CD4-positive, alpha-beta T cell treated with Interleukin-4 for 4 hours (primary cell): ENCODE data around the gene ADARB2.

ENCODE experiments used
- DNase-seq: peaks from one replicate; pipeline ENCODE4 v3.0.0-alpha.2; 2020

Gene ADARB2

DNA sequence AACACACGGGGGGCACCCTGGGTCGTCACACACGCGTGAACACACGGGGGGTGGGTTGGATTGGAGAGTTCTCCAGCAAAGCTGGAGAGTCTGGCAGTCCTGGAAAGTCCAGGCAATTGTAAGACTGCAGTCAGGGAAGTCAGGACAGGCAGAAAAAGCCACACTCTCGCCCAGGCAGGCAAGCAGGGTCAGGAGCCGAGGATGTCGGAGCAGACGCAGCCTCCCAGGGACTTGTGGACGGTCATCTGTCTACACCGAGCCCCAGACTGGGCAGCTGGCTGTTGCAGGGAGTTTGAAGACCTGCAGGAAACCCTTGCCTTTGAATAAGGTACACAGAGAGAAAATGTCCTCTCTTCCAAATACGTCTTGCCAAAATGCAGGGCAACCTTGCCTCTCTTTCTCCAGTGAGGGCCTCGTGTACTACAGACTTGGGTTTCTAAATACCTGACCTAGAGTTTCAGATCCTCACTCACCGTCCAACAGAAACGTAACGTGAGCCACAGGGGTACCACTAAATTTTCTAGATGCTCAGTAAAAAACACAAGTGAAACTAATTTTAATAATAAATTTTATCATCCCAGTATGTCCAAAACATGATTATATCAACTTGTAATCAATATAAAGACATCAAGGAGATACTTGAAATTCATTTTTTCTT, 176.7 kb downstream of the ADARB2 start:
- no peak for DNase-seq

DNA sequence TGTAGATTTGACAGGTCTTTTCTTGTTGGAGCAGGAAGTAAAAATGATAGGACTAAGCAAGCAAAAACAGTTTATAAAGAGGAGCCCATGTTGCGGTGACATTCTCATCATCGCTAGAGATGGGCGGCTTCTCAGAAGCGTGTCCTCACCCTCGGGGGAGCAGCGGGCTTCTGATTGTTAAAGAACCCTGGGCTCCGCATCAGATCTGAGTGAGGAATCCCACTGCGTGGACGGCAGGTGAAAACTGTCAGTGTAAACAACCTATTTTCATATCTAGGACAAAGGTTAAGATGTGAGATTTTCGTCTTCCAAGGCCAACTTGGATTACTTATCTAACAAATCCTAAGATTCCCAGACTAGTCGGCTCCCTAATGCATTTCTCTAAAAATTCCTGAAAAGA, 177.6 kb downstream of the ADARB2 start:
- no peak for DNase-seq

DNA sequence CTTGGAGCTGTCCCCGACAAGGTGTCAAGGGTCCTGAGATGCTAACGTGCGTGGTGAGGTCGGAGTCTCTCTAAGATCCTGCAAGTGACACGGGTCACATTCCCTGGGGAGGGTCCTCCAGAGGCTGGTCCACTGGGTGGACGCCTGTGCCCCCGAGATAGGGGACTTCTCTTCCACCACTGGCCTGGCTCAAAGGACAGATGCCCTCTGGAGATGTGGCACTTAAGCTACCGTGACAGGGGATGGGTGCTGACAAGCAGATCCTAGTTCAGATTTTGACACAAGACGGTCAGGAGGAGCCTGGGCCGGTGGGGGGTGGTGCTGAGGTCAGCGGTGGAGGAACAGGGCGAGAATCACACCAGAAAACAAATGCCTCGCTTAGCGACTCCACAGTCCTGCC, 178.0 kb downstream of the ADARB2 start:
- no peak for DNase-seq

DNA sequence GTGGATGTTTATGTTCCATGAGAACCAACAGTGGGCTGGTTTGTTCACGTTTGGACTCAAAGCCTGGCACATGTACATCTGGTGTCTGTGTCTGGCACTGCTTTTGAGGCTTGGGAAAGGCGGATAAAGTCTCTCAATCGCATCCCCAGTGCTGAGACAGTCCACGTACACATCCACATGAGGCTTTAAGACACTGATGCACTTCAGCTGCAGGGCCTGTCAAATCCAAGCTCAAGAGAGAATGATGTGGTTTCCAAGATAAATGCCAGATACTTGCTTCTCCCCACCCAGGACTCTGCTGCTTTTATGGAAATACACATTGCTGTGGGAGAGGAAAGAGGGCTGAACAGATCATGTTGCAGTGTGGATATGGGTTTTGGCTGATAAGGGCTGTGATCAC, 178.4 kb downstream of the ADARB2 start:
- no peak for DNase-seq

GRCh38 chr10:1557081-1557480, 180.2 kb downstream of the ADARB2 start:
- DNase-seq = no peak

GRCh38 chr10:1556496-1556895, 180.8 kb downstream of the ADARB2 start:
- no peak for DNase-seq

GRCh38 chr10:1553951-1554350, 183.4 kb downstream of the ADARB2 start:
- no peak for DNase-seq

DNA sequence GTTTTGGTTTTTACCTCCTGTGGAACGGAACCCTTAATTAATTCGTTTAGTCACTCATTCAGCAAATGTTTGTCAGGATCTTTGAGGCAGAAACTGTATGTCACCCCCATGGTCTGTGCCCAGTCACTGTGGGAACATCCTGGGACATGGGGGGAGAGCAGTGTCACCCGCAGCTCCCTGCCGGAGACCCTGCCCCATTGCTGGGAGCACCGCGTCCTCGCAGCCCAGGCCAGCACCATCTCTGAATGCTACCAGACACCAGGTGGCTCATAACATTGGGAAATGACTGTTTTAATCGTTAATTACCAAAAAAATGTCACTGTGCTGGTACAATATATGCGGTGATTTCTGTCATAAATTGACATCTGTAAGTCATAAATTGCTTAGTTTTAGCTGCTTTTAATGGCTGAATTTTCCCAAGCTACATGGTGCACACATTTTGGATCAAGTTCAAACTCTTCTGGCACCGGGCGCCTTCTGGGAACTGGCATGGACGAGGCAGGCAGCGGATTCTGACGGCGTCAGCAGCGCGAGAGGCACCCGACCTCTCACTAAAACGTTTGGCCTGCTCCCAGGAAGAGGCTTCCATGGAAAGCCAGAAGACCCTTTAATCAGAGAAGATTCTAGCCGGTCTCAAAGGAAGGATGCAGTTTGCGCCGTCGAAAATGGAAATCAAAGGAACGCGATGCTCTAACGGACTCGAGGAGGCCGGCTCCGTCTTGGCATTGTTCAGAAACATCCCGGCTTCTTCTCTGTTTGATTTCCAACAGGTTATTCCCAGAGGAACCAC, 184.2 kb downstream of the ADARB2 start:
- DNase-seq = no peak

- no peak for DNase-seq
These were observed 184.9 kb downstream of the ADARB2 start for GRCh38 chr10:1552406-1552805.

DNA sequence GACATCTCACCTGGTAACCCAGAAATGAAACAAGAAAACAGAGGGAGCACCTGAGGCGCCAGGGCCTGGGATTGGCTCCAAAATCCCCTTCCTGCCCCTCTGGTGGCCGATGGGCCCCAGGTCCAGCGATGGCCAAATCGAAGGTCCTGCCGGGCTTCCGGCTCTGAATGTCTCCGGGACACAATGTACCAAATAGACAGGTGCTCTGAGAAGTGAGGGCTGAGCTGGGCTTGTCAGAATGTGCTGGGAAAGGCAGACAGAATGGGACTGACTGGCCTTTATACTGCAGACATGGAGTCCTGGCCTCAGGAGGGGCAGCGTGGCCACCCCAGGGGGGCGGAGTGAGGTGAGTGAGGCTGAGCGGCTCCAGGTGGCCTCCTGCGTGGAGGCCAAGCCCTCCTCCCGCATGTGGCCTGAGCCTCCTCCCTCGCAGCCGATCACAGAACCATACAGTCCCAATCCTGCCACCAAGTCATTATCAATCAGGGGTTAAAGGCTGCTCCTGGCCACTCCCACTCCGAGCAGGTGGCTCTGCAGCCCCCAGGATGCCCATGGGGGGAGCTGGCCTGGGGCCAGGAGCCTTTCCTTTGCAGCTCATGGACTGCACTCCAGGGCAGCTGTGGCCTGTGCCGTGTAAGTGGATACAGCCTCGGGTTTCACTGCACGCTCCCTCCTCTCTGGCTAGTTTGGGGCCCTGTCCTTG, 185.5 kb downstream of the ADARB2 start:
- no peak for DNase-seq

- DNase-seq = no peak
These were observed 186.7 kb downstream of the ADARB2 start for GRCh38 chr10:1550616-1551015.

DNA sequence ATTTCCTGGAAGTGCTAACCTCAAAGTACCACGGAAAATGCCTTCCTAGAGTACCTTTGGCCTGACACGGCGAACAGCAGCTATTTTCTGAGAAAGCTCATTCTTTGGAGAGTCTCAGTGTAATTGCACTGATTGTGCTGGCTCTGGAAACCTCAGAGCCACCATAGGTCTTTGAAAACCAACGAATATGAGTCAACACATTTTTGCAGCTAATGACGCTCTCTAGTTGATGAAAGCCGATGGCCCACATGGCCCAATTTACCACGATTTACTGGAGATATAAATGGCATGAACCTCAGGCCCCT, 187.1 kb downstream of the ADARB2 start:
- no peak for DNase-seq

DNA sequence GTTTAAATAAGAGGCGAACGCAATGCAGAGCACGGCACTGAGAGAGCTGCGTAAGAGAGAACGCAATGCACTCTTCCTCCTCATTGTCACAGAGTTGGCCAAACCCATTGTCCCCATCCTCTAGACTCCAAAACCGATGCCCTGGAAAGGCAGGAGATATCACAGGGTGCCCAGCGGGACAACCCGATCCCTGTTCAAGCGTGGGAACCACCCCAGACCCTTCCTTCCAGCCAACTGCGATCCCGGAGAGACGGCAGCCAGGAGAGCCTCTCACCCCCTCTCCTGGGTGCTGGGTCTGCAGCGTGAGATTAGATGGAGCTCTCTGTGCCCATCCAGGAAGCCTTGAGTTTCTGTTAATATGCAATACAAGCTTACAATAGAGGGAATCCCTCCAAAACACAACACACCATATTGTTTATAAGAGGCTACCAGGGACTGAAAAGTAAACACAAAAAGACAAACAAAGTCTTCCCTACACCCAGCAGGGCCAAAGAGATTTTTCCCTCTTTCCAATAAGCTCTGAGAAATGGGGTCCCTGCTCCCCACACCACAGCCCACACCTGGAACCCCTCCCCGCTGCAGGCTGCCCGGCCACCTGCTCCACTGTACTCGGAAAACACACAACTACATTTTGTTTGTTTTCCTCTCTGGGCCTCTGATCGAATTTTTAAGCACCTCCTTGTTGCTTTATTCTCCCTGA, 187.6 kb downstream of the ADARB2 start:
- no peak for DNase-seq

GRCh38 chr10:1548596-1548995, 188.7 kb downstream of the ADARB2 start:
- DNase-seq = no peak

DNA sequence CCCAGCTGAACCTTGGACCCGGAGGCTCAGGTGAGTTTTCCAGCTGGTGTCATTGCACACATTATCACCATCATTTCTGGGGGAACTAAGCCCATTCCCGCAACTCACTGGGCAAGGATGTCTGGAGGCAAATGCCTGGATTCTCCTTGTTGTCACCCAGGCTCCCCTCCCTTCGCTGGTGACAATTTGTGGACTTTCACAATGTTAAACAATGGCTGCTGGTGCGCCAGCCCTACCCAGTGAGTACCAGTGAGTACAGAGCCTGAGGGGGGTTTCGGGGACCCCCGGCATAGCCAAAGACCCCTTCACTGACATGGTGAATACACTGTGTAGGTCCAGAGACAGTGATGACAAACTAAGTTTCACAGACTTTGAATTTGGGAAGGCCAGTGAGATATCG, 189.2 kb downstream of the ADARB2 start:
- no peak for DNase-seq

DNA sequence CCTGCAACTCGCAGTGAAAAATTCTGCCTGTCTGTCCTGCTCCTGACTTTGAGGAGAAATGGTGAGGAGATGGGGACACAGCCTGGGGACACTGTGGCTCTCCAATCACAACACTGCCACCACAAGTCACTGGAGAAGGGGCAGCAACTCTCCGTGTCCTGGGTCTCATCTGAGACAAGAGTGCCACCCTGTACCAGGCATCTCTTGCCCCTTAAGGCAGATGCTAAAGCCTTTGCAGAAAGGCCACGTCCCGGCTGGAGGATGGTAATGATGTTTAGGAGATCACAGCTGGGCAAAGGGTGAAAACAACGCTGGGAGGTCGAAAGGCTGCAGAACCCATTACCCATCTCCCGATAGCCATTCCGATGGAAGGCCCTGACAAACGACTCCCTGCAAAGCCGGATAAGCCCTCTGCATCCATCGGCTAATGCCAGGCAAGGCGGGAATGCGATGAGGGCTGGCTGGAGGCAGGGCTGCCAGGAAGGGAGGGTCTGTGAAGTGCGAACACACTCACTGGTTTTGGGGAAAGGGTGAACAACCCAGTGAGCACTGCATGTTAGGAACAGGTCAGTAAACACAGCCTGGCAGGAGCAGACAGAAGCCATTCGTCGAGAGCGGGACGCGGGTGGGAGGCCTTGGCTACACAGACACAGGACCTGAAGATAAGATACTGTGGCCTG, 190.8 kb downstream of the ADARB2 start:
- no peak for DNase-seq

DNA sequence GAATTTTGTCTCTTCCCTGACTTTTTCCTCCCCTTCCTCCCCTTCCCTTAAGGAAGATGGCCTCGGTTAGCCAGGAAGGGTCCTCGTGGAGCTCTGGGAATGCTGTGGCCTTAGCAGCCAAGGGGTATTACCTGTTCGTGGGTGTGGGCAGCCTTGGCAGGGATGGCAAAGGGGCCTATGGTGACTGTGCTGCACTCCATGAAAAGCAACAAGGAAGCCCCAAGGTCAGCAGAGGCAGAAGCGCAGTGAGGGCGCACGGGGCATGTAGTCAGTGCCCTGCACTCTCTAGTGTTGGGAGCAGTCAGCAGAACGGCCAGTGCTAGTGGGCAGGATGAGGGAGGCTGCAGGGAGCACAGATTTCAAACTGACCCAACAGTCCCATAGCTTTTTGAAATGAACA, 191.8 kb downstream of the ADARB2 start:
- no peak for DNase-seq

DNA sequence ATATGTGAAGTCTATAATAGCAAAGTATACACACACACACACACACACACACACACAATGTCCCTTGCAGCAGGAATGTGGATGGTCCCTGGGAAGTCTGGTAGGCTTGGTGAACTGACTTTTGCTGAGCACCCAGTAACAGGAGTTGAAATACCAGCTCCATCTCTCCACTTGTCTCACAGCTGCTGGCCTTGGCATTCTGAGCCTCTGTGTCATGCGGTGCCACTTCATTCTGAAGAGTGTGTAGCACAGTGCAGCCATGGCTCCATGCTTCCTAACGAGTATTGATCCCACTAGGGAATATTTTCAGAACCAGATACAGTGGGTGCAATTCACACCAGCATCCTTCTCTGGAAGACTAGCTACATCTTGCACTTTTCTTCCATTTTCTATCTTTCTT, 192.4 kb downstream of the ADARB2 start:
- no peak for DNase-seq

- no peak for DNase-seq
These were observed 193.1 kb downstream of the ADARB2 start for GRCh38 chr10:1544209-1544673.

- no peak for DNase-seq
These were observed 193.7 kb downstream of the ADARB2 start for GRCh38 chr10:1543596-1543995.

DNA sequence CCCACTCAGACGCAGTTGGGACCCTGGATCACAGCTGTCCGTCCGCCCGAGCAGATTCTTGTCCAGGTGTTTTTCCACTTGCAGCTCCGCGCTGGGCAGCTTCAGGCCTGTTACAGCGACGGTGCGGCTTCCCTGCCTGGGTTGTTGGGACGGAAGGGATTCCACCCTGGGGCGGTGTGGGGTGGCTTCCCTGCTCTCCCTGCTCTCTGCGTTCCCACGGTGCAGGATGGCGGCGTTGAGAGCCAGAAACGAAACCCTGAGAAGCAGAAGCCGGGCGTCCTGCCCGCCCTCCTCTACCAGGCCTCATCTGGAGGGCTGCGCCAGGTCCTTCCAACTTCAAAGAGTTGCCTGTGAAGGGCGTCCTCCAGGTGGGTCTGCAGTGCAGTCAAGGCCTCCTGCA, 194.4 kb downstream of the ADARB2 start:
- no peak for DNase-seq

GRCh38 chr10:1540144-1540543, 197.2 kb downstream of the ADARB2 start:
- no peak for DNase-seq

GRCh38 chr10:1539216-1539615, 198.1 kb downstream of the ADARB2 start:
- DNase-seq = no peak
